Amygdala (tissue), 56 donors: ENCODE results near the gene C2CD2L.
"Not testable (repeated sequence)": the region's sequence is repeated elsewhere in the genome, so short reads cannot be mapped to it uniquely, and the experiment has no call there.

Experiments
- DNase-seq, 56 donors: peaks; one replicate each; lab custom pipeline; 2025; lab: John Stamatoyannopoulos, UW

Gene C2CD2L

DNA sequence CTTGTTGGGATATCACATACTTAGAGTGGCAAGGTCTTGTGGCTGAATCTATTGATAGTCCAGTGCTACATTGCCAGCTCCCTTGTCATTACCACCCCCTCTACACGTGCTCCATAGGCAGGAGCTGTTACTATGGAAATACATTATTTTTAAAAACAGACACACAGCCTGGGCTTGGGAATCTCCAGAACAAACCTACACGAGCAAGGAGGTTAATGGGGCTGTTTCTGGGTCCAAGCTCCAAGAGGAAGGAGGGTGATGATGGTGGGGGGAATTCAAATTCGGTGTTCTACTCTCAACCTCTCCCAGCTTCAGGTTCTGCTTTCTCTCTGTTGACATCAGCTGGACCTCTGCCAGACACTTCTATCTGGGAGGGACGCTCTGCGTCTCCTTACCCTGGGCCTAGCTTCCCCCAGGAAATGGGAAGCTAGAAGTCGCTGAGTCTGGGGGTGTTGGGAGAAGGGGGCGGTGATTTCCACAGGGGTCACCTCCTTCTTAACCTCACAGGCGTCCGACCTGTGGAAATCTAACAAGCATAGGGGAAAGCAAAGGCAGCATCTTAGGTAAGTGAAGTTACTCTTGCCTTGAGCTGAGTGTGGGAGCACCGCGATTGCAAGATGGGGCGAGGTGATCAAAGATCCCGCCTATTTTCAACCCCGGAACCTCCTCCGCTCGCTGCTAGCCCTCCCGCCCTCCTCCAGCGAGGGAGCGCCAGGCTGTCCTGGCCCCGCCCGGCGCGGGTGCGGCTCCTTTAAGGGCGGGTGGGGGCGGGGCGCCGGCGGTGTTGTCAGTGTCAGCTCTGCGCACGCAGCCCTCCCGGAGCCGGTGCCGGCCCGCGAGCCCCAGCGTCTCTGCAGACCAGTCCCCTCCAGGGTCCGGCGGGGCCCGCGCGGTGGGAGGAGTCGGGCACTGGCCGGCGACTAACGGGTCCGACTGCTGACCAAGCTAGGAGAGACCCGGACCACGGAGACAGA, at the start of gene C2CD2L:
TSS of gene C2CD2L (plus strand) at position 781 of the 974 bp plus-strand sequence. CDS start 398 bp downstream, outside the sequence.
- peak in 55 of 56 donors; percentile 36 to 95 (median 80) for DNase-seq

DNA sequence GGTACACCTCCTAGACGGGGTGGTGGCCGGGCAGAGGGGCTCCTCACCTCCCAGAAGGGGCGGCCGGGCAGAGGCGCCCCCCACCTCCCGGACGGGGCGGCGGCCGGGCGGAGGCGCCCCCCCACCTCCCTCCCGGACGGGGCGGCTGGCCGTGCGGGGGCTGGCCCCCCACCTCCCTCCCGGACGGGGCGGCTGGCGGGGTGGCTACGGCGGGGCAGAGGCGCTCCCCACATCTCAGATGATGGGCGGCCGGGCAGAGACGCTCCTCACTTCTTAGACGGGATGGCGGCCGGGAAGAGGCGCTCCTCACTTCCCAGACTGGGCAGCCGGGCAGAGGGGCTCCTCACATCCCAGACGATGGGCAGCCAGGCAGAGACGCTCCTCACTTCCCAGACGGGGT, 48.0 kb upstream of the C2CD2L start:
- not testable (repeated sequence) for DNase-seq

DNA sequence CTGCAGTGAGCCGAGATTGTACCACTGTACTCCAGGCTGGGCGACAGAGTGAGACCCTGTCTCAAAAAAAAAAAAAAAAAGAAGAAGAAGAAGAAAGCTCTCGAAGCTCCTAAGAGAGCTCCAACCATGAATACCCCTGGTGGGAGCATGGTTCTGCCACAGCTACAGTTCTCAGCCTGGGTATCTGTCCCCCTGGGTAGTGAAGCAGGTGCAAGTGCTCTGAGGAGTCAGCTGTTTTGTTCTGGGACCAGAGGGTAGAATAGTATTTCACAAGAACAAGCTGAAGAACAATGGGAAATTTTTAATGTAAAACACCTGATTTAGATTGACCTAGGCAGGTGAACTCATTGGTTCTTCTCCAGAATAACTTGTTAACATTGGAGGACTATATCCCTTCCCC, 45.9 kb upstream of the C2CD2L start:
- DNase-seq: no peak

DNA sequence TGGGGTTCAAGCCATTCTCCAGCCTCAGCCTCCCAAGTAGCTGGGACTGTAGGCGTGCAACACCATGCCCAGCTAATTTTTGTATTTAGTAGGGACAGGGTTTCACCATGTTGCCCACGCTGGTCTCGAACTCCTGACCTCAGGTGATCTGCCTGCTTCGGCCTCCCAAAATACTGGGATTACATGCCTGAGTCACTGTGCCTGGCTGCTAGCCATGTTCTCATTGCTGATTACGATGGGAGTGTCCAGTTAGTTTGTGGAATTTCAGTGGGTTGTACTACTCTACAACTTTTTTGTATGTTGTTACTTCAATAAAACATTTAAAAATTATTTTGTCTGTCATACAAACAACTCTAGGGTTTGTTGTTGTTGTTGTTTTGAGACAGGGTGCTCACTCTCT, 44.4 kb upstream of the C2CD2L start:
- DNase-seq: no peak

DNA sequence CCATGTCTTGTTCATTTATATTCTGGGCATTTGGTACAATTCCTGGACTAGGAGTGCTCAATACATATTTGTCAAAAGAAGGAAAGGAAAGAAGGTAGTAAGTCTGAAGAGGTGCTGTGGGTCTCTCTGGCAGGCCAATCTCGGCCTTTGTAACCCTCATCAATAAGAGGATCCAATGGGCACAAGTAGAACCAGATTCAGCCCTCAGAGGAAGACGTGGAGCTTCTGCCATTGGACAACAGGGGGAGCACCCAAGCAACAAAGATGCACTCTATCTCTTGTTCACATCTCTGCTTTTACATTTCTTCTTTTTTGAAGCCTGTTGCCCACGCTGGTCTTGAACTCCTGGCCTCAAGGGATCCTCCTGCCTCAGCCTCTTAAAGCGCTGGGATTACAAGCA, 41.8 kb upstream of the C2CD2L start:
- DNase-seq: peak in 1 of 56 donors; percentile 3

DNA sequence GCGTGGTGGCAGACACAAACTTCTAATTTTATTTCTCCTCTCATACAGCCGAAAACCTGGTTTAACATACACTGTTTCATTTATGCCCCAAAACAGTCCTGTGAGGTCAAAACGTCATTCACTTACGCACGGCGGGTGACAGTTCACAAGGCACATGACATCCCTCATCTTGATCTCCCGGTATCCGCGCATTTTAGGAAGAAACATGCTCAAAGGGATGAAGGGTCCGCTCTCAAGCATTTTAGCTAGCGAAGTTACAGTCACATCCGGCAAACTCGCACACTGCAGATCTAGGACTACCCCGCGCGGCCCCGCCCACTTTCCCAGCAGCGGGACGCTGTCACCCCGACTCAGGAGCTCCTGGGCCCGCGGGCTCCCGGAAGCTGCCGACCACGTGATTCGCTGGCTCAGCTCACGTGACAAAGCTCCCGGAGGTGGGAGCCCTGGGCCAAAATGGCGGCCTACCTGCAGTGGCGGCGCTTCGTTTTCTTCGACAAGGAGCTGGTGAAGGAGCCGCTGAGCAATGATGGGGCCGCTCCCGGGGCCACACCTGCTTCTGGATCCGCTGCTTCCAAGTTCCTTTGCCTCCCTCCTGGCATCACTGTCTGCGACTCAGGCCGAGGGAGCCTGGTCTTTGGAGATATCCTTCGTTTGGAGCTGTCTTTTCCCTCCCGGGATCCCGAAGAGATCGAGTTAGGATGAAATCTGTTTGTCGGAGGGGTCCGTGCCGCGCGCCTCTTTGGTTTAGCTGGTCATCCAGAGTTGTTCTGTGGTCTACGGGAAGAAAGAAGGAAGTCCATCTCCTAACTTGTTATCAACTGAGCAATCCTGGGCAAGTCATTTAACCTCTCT, 39.5 kb upstream of the C2CD2L start, which contains the start of gene VPS11:
TSS of gene VPS11 (plus strand) at position 448 of the 852 bp plus-strand sequence. CDS start at position 454, 6 bp downstream.
- peak; percentile 80 to 97 (median 92) for DNase-seq

DNA sequence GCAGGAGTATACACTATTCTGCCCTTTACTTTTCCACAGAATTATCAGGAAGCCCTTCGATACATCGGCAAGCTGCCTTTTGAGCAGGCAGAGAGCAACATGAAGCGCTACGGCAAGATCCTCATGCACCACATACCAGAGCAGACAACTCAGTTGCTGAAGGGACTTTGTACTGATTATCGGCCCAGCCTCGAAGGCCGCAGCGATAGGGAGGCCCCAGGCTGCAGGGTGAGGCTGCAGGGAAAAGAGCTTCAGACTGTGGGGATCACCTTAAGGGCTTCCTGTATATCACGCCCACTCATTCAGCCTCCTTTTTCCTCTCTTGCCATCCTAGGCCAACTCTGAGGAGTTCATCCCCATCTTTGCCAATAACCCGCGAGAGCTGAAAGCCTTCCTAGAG, 29.3 kb upstream of the C2CD2L start:
- no peak for DNase-seq

DNA sequence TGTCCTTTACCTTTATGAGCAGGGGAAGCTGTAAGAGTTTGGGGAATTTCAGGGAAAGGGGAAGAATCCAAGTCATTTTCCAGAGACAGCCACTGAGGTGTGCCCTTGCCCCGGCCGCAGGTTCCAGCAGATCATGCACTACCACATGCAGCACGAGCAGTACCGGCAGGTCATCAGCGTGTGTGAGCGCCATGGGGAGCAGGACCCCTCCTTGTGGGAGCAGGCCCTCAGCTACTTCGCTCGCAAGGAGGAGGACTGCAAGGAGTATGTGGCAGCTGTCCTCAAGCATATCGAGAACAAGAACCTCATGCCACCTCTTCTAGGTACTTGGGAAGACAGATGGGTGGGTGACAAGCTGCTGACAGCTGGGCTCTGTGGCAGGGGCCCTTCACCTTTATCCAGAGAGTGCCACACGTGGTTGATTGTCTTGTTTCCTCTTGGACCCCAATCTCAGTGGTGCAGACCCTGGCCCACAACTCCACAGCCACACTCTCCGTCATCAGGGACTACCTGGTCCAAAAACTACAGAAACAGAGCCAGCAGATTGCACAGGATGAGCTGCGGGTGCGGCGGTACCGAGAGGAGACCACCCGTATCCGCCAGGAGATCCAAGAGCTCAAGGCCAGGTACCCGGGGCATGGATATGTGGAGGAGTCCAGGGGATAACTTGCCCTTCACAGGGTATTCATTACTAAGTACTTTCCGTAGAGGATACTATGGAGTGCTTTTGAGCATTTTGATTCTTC, 28.3 kb upstream of the C2CD2L start:
- no peak for DNase-seq

DNA sequence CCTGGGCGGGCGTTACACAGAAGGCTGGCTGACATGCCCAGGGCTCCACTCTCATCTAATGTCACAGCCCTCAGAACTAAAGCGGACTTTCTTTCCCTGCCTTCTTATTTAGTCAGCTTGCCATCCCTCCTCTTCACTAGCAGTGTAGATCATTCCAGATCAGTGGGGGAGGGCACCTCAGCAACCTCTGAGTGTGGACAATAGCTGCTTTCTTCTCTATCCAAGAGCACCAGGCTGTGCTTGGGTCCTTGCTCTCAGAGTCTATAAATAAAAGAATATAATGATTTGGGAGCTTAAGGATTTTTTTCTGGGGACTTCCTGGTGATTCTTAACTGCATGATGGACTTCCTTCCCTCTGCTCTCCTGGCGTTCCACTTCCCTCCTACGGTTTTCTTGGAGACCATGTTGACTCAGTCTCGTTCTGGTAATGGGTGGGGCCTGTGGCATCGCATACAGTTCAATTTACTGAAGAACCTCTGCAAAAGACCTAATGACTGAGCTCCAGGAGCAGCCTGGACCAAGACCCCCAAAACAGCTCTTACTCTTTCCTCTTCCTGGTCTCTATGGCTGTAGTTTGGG, 25.4 kb upstream of the C2CD2L start:
- DNase-seq: peak in 37 of 56 donors; percentile 10 to 82 (median 37)

DNA sequence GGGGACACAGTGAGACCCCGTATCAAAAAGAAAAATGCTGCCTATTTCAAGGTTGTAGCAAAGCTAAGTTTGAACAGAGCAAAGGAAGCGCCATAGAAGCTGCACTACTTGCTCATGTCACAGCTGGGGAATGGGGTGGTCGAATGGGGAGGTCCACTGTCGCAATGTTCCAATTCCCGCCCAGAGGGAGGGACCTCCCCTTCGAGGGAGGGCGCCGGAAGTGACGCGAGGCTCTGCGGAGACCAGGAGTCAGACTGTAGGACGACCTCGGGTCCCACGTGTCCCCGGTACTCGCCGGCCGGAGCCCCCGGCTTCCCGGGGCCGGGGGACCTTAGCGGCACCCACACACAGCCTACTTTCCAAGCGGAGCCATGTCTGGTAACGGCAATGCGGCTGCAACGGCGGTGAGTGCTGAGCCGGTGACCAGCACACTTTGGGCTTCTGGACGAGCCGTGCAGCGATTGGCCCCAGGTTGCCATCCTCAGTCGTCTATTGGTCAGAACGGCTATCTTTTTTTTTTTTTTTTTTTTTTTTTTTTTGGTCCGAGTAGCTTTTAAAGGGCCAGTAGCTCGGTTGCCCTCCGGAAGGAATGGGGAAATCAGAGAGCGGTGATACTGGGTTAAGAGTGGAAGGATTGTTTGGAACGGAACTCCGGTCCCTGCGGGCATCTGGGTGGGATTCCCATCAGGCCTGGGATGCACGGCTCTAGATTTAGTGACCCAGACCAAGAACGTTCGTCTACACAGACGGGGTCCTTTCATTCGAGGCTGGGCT, 22.3 kb upstream of the C2CD2L start, which contains the start of gene HMBS:
TSS of gene HMBS (plus strand) at position 219 of the 774 bp plus-strand sequence. CDS start at position 372, 153 bp downstream.
- peak; percentile 65 to 98 (median 92) for DNase-seq

DNA sequence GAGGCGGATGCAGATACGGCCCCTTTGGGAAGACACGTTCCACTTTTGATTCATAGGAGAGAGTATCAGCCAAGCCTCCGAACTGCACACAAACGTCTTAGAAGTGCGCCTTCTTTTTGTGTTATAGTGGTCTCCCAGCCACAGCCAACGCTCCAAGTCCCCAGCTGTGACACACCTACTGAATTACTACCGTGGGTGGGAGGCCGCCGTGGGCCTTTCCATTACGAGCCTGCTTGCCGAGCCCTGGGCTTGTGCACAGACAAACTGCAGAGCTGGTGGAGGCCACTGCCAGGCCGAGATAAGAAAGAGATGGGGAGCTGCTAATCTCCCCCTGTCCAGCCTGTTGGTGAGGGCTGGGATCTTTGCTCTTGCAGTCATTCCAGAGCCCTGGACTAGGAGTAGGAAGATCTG, 21.7 kb upstream of the C2CD2L start:
- peak in 3 of 56 donors; percentile 23 to 53 (median 34) for DNase-seq

DNA sequence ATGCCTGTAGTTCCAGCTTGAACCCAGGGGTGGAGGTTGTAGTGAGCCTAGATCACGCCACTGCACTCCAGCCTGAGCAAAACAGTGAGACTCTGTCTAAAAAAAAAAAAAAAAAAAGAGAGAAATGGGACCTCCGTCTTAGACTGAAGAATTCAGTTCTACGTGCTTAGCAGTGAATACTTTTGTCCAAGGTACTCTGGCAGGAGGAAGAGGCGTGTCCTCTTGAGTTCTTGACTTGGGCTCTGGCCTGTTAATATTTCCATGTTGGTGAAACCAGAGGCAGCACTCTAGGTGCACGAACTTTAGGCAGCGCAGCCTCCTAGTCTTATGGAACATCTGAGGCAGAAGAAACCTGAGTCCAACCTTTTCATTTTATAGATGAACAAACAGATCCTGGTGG, 20.0 kb upstream of the C2CD2L start:
- no peak for DNase-seq

DNA sequence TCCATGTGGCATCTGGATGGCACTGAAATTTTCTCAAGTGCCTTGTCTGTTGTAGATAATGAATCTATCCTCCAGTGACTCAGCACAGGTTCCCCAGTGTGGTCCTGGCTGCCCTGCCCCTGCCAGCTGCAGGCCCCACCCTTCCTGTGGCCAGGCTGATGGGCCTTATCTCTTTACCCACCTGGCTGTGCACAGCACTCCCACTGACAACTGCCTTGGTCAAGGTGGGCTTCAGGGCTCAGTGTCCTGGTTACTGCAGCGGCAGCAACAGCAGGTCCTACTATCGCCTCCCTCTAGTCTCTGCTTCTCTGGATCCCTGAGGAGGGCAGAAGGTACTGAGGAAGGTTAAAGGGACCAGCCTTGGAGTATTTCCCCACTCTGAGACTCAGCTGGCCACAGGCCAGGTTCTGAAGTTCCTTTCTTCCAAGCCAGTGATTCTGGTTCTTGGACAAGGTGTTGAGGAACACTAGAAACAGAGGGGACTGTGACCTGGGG, 19.4 kb upstream of the C2CD2L start:
- no peak for DNase-seq

DNA sequence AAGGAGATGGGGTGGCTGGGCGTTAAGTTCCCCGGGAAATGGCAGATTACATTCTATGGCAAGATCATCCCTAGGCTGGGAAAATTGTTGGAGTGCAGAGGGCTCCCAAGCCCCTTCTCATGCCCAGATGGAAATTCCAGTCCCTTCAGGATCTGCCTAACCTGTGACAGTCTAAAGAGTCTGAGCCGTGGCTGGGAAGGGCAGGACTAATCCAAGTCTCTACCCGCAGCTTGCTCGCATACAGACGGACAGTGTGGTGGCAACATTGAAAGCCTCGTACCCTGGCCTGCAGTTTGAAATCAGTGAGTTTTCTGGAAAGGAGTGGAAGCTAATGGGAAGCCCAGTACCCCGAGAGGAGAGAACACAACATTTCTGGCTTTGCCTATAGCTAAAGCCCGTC, 18.7 kb upstream of the C2CD2L start:
- DNase-seq: no peak

DNA sequence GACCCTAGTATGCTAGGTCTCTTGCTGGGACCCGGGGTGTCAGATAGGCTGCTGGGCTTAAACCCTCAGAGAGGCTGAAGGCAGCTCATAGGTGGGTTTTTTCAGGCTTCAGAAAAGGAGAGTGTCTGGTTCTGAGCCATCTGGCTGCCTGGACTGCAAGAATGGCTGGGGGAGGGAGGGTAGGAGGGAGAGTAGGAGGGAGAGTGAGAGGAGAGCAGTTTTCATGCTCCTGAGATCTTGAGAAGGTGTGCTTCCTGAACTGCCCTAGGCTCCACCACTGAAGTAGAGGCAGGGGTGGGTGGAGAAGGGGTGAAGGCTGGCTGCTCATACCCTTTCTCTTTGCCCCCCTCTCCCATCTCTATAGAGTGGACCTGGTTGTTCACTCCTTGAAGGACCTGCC, 17.8 kb upstream of the C2CD2L start:
- no peak for DNase-seq

DNA sequence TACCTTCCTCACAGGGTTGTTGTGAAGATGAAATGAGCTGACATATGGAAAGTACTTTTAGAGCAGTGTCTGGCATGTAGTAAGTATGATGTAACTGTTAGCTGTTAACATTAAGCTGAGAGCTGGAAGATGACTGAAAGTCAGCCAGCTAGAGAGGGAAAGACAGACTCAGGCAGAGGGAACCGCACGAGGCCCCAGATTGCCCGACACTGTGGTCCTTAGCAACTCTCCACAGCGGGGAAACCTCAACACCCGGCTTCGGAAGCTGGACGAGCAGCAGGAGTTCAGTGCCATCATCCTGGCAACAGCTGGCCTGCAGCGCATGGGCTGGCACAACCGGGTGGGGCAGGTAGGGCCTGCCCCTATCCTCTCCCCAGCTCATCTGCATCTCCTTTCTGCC, 16.0 kb upstream of the C2CD2L start:
- no peak for DNase-seq

DNA sequence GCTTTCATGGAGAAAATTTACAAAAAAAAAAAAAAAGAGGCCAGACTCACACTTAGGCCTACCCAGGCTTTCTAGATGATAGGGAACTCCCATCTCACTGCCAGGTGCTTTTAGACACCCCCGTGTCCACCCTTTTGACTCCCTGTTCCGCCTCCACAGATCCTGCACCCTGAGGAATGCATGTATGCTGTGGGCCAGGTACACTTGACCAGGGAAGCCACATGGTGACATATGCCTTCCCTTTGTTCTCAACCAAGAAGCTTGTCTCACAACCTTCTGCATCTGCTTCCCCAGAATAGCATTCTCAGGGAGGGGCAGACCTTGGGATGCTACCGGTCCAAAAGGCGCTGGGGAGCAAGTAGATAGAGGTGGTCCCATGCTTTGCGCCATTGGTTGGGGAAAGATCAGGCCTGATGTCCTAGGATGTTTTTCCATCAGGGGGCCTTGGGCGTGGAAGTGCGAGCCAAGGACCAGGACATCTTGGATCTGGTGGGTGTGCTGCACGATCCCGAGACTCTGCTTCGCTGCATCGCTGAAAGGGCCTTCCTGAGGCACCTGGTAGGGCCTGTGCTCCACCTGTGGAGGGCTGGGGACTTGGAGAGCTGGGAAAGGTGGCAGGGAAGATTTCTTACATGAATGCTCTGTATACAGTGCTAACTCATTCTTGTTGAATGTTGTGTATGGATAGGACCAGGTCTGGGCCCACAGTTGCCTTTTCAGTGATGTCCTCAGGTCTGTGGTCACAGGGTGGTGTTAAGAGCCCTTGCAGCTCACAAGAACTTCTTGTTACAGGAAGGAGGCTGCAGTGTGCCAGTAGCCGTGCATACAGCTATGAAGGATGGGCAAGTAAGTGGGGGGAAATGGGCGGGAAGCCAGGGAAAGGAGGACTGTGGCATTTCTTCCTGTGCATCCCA, 14.9 kb upstream of the C2CD2L start:
- no peak for DNase-seq
